Activated CD8-positive, alpha-beta memory T cell treated with anti-CD3 and anti-CD28 coated beads for 1 hour (primary cell): ENCODE data around the gene ARFGEF2.
"Not testable (repeated sequence)": the region's sequence is repeated elsewhere in the genome, so short reads cannot be mapped to it uniquely, and the experiment has no call there.

Experiments
- DNase-seq, 2 donors: peaks; one replicate each; pipeline ENCODE4 v3.0.0-alpha.2; 2020; ENCODE audit warnings: low read depth in 1 of 2; ENCODE audit errors: extremely low read depth in 1 of 2

ARFGEF2 gene

GRCh38 chr20:48926821-48927220, 5.3 kb downstream of the ARFGEF2 start:
- no peak for DNase-seq

- DNase-seq: no peak
These were observed 7.6 kb downstream of the ARFGEF2 start for GRCh38 chr20:48928832-48929725.

GRCh38 chr20:48930035-48930434, 8.5 kb downstream of the ARFGEF2 start:
- DNase-seq: no peak

- DNase-seq: no peak
These were observed 9.4 kb downstream of the ARFGEF2 start for GRCh38 chr20:48930878-48931277.

- no peak for DNase-seq
These were observed 10.2 kb downstream of the ARFGEF2 start for GRCh38 chr20:48931527-48932374.

GRCh38 chr20:48932375-48932941, 10.9 kb downstream of the ARFGEF2 start:
- DNase-seq: no peak

GRCh38 chr20:48933017-48933766, 11.7 kb downstream of the ARFGEF2 start:
- no peak for DNase-seq

GRCh38 chr20:48934273-48934877, 12.9 kb downstream of the ARFGEF2 start:
- DNase-seq: not testable (repeated sequence)

- DNase-seq: not testable (repeated sequence)
These were observed 13.5 kb downstream of the ARFGEF2 start for GRCh38 chr20:48934966-48935365.

GRCh38 chr20:48936178-48936577, 14.7 kb downstream of the ARFGEF2 start:
- DNase-seq: not testable (repeated sequence)

GRCh38 chr20:48937674-48938073, 16.2 kb downstream of the ARFGEF2 start:
- no peak for DNase-seq

GRCh38 chr20:48938670-48939069, 17.2 kb downstream of the ARFGEF2 start:
- DNase-seq: no peak

GRCh38 chr20:48940170-48940569, 18.7 kb downstream of the ARFGEF2 start:
- no peak for DNase-seq

- DNase-seq: no peak
These were observed 20.0 kb downstream of the ARFGEF2 start for GRCh38 chr20:48941467-48941866.

GRCh38 chr20:48942730-48943129, 21.2 kb downstream of the ARFGEF2 start:
- no peak for DNase-seq

- DNase-seq: no peak
These were observed 23.3 kb downstream of the ARFGEF2 start for GRCh38 chr20:48944663-48945297.

GRCh38 chr20:48945840-48946514, 24.5 kb downstream of the ARFGEF2 start:
- DNase-seq: no peak

GRCh38 chr20:48948612-48949011, 27.1 kb downstream of the ARFGEF2 start:
- no peak for DNase-seq
